HG03354 (cell line): ENCODE measurements around the gene SLC6A7.

Experiments
- ATAC-seq: cut with Tn5 transposase; IDR thresholded peaks from one replicate; pipeline ENCODE4 v1.9.1; 2021; ENCODE audit warnings: mild to moderate bottlenecking; ENCODE audit not compliant: unreplicated experiment, poor library complexity, severe bottlenecking

The SLC6A7 gene

DNA sequence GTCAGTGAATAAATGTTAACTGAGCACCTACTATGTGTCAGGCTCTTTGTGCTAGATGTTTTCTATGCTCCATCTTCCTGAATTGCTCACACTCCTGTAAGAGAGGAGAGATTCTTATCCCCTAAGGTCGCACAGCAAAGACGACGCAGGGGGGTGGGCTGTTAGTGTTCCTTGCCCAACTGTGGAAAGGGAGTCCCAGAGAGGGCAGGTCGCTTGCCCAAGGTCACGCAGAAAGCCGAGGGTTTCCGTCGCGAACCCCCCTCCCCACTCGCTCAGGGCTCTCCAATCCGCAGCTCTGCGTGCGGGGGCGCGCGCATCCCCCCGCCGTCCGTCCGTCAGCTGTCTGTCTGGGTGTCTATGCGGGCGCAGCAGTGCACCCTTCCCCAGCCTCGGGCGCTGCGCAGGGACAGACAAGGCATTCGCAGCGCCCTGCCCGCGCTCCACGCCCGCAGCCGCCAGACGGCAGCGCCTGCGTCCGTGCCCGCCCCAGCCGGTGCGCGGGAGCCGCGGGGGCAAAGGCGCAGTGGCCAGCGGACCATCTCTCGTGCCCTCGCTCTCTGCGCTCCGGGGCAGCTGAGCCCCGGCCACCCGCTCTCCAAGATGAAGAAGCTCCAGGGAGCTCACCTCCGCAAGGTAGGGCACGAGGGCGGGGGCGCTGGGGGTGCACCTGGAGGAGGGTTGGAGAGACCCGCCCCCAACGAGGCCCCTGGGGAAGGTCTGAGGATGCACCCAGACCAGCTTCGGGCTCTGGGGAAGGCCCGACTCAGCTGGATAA lies at the start of gene SLC6A7:
Gene SLC6A7 (plus strand): TSS at position 335 of the 775 bp plus-strand sequence. CDS start 266 bp downstream, at position 601.
- ATAC-seq = no peak

DNA sequence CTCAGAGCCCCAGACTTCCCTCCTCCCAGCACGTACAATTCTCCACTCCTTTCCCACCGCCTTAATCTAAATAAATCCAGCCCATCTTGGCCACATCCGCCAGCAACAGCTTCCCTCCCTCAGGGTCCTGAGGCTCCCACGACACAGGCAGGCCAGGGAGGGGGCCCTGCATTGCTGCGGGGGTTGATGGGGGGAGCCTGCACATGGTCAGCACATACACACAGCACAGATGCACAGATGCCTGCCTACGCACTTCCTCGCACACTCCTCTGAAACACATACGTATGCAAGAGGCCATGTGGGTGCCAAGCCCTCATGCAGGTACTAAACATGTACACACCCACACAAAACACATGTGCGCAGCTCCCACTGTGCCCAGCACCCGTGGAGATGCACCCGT lies 49.0 kb upstream of the SLC6A7 start:
- no peak for ATAC-seq

DNA sequence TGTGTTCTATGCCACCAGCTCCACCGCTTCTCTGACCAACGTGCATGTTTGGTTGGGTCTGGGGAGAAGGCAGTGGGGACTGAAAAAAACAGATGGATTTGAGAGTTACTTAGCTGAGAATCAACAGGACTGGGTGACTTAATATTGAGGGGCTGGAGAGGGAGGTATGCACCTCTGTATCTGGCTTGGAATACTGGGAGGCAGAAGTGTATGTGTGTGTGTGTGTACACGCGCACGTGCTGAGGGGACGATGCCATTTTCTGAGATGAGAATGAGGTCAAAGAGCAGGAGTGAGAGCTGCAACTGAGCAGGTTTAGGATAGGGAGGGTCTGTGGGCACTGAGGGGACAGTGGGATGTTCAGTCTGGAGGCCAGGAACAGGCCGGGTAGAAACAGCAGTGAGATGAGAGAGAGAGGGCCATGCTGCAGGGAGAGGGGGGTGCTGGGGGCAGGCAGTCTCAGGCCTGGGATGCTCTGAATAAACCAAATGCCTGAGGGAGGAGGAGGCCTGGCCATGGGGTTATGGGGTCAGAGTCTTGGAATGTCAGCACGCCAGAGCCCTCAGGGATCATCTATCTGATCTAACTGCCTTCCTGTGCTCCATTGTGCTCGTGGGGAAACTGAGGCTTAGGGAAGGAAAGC lies 48.2 kb upstream of the SLC6A7 start:
- no peak for ATAC-seq

DNA sequence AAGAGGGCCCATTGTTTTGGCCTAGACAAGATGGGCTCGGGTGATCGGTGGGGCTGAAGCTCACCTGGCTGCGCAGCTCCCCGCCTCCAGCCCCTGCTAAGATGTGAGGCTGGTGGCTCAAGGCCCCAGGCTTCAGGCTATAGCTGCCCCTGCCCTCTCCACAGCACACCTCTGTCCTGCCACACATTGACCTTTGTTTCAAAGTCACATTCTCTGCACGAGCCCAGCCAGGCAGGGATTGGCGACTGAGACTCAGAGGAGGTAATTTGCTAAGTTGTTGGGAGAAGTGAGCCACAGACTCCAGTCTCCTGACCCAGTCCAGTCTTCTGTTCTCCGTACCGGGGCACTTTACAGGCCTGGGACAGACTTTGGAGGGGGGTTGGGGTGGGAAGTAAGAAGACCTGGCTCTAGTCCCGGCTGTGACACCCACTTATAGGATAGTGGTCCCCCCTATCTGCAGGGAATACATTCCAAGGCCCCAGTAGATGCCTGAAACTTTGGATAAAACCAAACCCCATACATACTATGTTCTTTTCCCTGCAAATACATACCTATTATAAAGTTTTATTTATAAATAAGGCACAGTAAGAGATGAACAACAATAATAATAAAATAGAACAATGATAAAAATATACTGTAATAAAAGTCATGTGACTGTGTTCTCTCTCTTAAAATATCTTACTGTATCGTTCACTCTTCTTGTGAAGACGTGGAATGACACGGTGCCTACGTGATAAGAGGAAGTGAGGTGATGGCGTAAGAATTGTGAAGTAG lies 47.5 kb upstream of the SLC6A7 start:
- ATAC-seq = no peak

DNA sequence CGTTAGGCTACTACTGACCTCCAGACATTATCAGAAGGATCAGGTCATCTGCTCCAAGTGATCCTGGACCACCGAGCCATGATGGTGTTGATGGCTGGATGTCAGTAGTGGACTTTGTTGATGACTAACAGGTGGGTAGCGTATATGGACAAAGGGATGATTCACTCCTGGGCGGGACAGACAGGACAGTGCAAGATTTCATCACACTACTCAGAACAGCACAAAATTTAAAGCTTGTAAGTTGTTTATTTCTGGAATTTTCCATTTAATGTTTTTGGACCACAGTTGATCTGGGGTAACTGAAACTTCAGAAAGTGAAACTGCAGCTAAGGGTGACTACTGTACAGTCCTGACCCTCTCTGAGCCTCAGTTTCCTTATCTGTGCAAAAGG lies 46.9 kb upstream of the SLC6A7 start:
- ATAC-seq = no peak

DNA sequence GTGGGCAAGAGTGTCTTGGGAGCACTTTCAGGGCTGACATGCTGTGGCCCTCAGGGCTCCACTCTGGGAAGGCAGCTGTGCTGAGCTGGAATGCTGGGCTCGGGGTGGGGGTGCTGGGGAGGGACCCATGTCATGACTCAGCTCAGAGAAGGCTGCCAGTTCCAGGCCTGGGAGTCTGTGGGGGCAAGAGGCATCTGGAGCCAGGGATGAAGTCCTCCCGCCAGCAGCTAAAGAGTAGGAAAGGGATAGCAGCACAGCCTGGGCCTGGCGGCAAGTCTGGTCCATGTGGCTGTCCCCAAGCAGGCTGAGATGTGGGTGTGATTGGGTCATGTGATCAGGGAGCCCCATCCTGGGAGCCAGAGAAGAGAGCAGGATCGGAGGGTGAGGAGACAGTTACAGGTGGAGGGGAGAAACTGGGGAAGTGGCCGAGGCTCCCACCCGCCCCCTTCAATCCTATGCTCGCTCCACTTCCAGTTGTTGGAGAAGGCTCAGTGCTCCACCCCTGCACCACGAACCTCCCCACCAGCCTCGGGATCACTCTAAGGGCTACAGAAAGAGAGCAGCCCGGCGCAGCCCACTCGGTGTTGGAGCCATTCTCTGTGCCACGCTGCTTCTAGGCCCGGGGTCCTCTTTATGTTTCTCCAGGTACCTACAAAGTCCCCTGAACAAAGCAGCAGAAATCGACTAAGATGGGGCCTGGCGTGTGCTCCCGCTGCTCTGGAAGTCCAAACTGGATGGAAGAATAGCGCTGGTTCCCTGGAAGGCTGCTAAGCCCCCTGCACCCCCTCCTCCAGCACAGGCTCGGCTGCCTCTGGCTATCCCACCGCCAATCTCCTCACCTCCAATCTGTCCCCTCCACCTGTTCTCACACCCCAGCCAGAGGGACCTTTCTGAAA lies 46.3 kb upstream of the SLC6A7 start:
- no peak for ATAC-seq

DNA sequence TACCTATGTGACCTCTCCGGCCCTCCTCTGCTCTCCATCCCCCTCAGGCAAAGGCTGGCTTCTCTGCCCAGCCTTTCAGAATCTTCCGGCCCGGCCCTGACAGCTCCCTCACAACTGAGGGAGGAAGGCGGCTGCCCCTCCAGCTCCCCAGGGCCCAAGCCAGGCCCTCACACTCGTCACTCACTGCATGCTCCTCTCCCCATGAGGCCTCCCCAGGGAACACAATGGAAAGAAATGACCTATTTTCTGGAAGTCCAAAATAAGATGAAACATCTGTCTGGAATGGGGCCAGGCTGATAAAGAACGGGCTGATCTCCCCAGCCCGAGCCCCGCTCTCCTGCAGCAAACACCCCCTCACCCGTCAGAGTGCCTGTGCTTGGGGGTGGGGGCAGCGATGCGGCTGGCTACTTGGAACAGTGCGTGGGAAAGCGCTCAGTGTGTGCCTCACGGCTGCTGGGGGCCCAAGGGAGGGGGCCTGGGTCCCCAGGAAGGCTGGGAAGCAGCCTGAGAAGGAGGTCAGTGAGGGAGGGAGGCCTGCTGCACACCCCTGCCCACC lies 45.5 kb upstream of the SLC6A7 start:
- ATAC-seq = no peak

DNA sequence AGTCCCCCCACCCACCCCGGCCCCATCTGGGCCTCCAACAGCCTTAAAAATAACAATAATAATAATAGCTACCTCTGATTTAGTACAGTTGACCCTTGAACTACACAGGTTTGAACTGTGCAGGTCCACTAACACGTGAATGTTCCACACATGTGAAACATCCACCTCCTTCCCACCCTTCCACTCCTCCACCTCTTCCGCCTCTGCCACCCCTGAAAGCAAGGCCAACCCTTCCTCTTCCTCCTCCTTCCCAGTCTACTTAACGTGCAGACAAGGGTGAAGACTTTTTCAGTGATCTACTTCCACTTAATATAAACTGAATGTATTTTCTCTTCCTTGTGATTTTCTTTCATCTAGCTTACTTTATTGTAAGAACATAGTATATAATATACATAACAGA lies 45.0 kb upstream of the SLC6A7 start:
- ATAC-seq = no peak

DNA sequence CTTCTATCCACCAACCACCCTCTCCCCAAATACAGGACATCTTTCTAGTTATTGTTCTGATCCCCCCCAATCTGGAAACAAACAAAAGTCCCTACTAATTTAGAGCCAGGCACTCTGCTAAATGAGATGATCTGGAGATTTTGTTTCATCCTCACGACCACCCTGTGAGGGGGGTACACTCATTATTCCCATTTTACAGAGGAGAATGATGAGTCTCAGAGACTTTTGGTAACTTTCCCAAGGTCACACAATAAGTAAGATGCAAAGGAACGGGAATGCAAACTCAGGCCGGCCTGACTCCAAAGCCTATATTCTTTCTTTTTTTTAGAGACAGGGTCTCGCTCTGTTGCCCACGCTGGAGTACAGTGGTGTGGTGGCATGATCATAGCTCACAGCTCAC lies 43.6 kb upstream of the SLC6A7 start:
- no peak for ATAC-seq

DNA sequence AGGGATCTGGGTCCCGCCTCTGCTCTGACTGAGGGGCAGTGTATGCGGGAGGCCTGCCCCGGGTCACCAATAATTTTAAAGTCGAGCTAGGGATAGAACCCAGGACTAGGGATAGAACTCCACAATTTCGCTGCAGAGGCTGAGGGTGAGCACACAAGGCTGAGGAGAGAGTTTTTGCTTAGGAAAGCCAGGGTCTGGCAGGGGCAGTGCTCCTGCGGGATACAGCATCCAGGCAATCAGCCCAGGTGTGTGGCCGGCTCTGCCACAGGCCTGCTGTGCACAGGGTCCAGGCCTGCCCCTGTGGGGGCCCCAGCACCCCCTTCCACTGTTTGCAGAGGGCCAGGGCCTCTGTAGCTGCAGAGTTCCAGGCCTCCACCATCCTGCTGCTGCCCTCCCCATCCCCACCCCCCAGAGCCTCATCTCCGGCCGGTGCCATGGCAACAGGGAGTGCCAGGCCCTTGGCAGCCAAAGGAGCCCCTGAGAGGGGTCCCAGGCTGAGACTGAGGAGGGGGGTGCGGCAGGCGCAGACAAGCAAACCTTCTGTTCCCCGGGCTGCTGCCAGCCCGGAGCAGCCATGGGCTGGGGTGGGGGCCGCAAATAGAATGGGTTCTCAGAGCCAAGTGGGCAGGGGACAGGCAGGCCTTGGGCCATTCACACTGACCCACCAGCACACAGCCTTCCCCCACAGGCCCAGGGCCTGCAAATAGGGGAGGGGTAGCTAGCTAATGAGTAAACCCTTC lies 42.8 kb upstream of the SLC6A7 start:
- no peak for ATAC-seq

DNA sequence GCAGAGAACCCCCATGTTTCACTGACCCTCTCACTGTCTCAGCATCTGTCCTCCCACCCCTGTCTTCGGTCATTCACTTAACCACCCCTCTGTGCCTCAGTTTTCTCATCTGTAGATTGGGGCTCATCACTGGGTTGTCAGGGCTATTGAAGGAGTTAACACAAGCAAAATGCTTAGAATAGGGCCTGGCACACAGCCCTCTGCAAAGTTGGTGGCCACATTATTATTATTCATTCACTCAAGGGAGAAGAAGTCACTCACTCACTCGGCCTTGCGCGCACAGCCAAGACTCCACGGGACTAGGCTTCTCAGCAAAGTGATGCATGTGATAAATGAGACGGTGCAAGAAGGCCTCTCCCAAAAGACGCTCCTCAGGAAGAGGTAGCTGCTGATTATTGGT lies 42.2 kb upstream of the SLC6A7 start:
- no peak for ATAC-seq

DNA sequence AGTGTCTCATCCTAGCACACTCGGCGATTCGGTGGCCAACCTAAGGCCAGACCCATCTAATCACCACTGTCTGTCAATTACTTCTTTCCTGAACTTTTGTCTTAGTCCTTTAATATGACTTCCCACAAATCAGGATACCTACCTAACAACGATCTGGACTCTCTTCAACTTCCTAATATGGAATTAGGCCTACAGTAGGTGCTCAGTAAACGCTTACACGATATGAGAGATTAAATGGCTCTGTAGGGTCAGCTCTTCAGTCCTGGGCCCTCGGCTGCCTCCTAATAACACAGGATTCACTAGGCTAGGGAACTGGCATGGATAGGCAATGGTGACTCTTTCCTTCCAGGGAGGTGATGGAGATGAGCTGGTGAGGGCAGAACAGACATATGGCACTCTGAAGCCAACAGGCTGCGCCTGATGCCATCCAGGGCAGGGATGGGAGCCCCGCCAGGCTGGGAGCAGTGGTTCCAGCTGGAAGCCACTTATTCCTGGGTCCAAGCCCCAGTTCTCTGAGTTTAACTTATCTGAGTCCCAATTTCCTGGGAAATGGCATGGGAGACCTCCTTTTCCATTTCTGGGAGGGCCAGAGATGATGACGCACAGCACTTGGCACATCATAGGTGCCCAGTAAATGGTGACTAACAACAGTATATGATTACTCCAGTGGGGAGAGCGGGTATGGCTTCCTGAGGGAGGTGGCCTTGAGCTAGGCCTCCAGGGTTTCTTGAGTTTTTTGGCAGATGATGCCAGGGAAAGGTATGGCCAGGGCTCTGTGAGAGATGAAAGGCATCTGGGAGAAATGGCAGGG lies 41.5 kb upstream of the SLC6A7 start:
- ATAC-seq = no peak

DNA sequence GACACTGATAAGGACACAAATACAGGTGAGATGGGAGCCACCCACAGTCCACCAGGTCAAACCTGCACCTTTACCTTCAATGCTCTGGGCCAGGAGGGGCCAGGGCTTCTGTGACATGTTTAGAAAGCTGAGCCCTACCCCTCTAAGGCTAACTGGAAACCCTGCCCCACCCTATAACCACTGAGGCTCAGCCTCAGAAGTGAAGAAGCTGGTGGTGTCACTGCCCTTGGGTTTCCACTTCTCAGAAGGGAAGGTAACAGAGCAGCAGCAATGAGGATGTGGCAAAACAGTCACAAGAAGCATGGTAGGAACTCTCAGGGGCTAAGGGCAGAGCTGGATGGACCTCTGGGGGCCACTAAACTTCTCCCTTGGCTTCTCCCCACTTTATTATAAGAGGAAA lies 40.2 kb upstream of the SLC6A7 start:
- ATAC-seq = no peak

DNA sequence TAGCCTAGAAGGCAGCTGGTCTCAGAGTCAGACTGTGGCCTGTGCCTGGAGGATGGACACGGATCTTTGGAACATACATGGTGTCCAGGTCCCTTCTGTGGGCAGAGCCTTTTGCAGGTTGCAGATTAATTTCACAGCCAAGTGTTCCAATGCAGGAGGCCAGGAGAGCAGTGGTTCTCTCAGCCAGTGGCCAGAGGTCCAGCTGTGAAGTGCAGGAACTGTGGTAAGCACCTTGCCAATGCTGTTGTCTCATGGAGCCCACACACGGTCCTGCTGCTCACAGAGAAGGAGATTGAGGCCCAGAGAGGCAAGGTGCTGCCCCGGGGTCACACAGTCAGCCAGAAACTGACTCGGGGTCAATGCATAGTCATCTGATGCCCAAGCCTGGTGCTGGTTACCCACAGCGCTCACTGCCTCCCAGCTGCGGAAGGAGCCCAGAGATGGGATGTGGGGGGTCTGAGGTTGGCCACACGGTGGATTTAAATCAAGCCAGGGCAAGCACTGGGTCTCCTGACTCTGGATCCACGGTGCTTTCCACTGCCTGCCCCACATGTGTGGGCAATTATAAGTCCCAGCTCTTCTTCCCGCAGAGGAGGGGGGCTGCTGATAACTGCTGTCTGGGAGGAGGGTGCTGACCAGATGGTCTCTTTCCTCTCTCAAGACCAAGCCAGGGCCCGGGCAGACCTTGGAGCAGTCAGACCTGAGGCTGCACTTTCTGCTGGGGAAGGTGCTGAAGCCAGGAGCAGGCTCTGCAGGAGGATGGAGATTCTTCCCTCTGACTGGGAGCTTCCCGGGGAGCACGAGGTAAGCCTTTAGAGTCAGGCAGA lies 37.0 kb upstream of the SLC6A7 start:
- ATAC-seq = no peak

DNA sequence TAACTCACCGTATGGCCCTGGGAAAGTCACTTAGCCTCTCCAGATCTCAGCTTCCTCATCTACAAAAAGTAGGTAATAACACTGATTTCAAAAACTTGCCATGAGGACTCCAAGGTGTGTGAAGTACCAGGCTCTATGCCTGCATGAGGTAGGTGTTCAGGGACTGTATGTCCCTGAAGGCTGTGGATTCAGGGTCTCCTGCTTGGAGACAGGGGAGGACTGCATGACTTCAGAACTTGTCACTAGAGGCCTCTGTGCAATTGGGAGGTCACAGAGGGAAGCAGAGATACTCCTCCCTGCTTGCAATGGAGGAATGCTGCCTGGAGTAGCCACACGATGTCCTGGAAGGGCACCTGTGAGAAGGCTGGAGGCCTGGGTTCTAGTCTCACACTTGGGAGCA lies 36.4 kb upstream of the SLC6A7 start:
- no peak for ATAC-seq

DNA sequence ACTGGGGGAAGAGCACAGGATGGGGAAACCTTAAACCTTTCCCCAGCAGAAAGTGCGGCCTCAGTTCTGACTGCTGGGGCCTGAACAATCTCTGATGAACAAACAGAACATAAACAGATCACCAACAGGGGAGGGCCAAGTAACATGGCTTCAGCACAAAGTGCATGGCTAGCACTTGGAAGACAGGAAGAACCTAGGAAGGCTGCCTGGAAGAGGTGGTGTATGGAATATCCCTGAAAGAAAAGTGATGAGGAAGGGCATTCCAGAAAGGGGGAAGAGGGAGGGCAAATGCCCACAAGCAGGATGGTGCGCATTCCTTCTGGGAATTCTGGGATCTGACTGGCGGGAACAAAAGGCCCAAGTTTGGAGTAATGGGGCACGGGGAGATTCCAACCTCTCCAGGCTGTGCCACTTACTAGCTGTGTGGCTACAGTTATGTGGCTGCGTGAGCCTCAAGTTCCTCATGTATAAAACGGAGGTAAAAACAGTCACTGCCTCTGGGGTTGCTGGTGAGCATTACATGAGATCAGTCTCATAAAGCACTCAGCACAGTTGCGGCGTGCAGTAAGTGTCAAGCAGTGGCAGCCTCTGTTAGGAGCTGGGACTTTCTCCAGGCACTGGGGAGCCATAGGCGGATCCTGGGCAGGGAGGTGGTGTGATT lies 35.8 kb upstream of the SLC6A7 start:
- ATAC-seq = no peak

DNA sequence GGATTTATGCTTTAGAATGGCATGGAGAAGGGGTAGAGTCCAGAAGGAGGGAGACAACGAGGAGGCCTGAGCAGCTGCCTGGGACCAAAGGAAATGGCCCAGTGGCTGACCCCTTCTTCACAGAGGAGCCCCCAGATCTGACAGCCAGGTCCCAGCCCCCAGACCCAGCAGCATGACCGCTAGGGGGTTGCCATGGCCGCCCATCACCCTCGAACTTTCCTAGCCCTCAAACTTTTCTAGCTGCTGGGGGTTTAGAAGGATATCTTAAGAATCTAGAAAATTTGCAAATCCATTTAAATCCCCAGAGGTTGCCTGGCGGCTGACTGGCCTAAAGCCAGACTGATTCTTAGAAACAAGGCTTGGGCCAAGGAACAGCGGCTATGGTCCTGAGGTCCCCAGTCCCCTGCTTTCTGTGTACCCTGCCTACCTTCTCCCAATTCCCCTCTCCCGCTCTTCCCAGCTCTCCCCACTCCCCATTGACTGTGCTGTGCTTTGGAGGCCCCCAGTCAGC lies 35.2 kb upstream of the SLC6A7 start:
- ATAC-seq = no peak
